Pancreas (tissue), 10 donors: ENCODE results near the gene MTARC1. TPM values are rescaled to one million over a fixed set of nuclear protein-coding genes. Genes with fewer than 3 reads are reported as not detected.
A peak's percentile ranks its signal among the peaks of the same experiment; 100 is the strongest.

Experiments used
- ATAC-seq, 4 donors: fragments of 200-7000 bp; cut with Tn5 transposase; one replicate each; pipeline versions ENCODE4 v1.8.0 to v1.9.1; 2020; ENCODE audit warnings: mild to moderate bottlenecking in 4 of 4, moderate library complexity in 4 of 4
- DNase-seq, 6 donors: peaks; one replicate each; pipeline ENCODE4 v3.0.0-alpha.2; 2020
- FAIRE-seq: peaks from 2 replicates; lab custom pipeline; 2012; peaks lifted over from hg19 to GRCh38; lab: Jason Lieb, UNC
- H3K27ac ChIP-seq, 4 donors: fragments of 200-600 bp; sonication (generic); 1 replicate in 3 of 4; 2 replicates in 1 of 4; pipeline versions ENCODE4 v1.5.0 to v1.8.0; 2020
- H3K27me3 ChIP-seq, 4 donors: fragments of 200-600 bp; one replicate each; pipeline ENCODE4 v1.8.0; 2021
- H3K36me3 ChIP-seq, 3 donors: fragments of 200-600 bp; sonication (generic) in 1 of 3; one replicate each; pipeline versions ENCODE4 v1.5.0 to v1.8.0; 2020 to 2021
- H3K4me1 ChIP-seq, 3 donors: fragments of 200-600 bp; one replicate each; pipeline ENCODE4 v1.8.0; 2021
- H3K4me3 ChIP-seq, 4 donors: fragments of 200-600 bp; sonication (generic) in 2 of 4; one replicate each; pipeline versions ENCODE4 v1.5.0 to v1.8.0; 2020 to 2021
- H3K9me3 ChIP-seq, 4 donors: fragments of 200-600 bp; one replicate each; pipeline ENCODE4 v1.8.0; 2021
- WGBS, 2 donors: extraction: QIAGEN DNeasy Blood & Tissue Kit; methylation state at CpG; one replicate each; pipeline ENCODE4 v1.1.7; 2013; 5-methylcytosine and 5-hydroxymethylcytosine counted together
- intact Hi-C, 3 donors: fragments of 100-400 bp; cut with DNase I; formaldehyde crosslinking; loops; one replicate each; pipeline versions ENCODE4 v1.11.1 to v1.14.2; 2022
- polyA plus RNA-seq, 2 donors: library from polyadenylated mRNA; stranded (reverse); fragments of 200-250 nt; gene quantifications; one replicate each; pipeline ENCODE4 v1.2.3, GENCODE V29; 2013
- total RNA-seq, 6 donors: library from RNA; stranded (reverse); fragmentation: NEBNext Ultra II Directional in 4 of 6; extraction: Animal tissue kit (Norgen Biotek cat#: 25700) in 4 of 6; gene quantifications; one replicate each; pipeline versions ENCODE4 v1.2.1 to v1.2.4, GENCODE V29; 2021 to 2023
- TF ChIP-seq, protein P1 (sequence below), 4 donors: fragments of 200-600 bp; sonication (generic) in 3 of 4; IDR thresholded peaks; one replicate each; pipeline versions ENCODE4 v1.5.0 to v1.8.0; 2021; ENCODE audit warnings: antibody characterized with exemption in 4 of 4
- donor health status: healthy with polysubstance abuse.
- donor health status: DM: no; HTN: no; CAD: no; lungs with moderate emphysema.
- donor health status: DM: no; HTN: no; CAD: no.
- donor health status: control.
- donor health status: control.
- donor health status: Bipolar disorder and iron deficiency.
- donor health status: DM: yes; HTN: yes; CAD: no.
- donor health status: DM: no; HTN: no; CAD: no.
- donor health status: DM: no; HTN: no; CAD: no.
- donor health status: DM: yes; HTN: yes; CAD: no.

MTARC1 gene
- total and polyA plus RNA-seq, 8 donors: 2.5 to 10.8 (median 7.1) TPM

DNA sequence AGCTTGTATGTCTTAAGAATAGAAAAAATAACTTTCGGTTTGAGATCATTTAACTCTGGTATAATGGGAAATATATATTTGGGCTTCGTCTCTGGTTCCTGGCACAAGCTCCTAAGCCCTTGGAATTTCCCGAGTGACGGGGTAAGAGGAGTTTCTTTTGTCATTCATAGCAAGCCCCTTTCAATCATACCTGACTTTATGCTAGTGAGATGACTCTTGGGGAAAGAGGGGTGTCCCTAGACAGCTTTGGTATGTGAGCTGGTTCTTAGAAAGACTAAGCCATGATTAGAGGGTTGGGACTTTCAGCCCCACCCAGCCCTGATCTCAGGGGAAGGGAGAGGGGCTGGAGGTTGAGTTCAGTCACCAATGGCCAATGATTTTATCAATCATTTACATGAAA, 13.9 kb upstream of the MTARC1 start:
- ATAC-seq: no peak
- Histone ChIP-seq H3K36me3 (peaks cover 0 to 29% (median 0%) of the 10 kb centered on the region in 3 donors), H3K27me3 (no peaks in the 10 kb centered on the region), H3K27ac (no peak overlapping the region), H3K4me3 (no peak overlapping the region), H3K4me1 (peaks cover 0 to 8% (median 0%) of the 10 kb centered on the region in 3 donors), H3K9me3 (no peaks in the 10 kb centered on the region)
- intact Hi-C loops: no loop called here
- TF ChIP-seq, protein P1, sequence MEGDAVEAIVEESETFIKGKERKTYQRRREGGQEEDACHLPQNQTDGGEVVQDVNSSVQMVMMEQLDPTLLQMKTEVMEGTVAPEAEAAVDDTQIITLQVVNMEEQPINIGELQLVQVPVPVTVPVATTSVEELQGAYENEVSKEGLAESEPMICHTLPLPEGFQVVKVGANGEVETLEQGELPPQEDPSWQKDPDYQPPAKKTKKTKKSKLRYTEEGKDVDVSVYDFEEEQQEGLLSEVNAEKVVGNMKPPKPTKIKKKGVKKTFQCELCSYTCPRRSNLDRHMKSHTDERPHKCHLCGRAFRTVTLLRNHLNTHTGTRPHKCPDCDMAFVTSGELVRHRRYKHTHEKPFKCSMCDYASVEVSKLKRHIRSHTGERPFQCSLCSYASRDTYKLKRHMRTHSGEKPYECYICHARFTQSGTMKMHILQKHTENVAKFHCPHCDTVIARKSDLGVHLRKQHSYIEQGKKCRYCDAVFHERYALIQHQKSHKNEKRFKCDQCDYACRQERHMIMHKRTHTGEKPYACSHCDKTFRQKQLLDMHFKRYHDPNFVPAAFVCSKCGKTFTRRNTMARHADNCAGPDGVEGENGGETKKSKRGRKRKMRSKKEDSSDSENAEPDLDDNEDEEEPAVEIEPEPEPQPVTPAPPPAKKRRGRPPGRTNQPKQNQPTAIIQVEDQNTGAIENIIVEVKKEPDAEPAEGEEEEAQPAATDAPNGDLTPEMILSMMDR (IDR thresholded peaks at IDR 0.05): no peak
- FAIRE-seq: no peak
- 87 to 90% methylated on average over 4 of the region's 4 CpGs for WGBS, 2 donors
- DNase-seq: no peak

DNA sequence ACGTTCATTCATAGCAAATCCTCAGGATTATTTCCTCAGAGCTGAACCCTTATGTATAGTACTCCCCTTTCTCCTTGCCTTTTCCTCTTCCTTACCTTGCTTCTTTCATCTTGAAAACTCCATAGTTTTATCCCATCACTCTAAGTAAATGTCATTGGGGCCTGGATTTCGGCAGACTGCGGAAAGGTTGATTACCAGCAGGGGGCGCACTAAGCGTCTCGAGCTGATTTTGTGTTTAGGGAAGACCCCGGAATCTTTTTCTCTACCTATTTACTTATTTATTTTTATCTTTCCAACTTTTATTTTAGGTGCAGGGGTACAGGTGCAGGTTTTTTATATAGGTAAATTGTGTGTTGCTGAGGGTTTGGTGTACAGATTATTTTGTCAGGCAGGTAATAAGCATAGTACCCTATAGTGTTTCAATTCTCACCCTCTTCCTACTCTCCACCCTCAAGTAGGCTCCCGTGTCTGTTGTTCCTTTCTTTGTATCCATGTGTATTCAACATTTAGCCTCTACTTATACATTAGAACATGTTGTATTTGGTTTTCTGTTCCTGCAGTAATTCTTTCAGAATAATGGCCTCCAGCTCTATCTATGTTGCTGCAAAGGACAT, 11.4 kb upstream of the MTARC1 start:
- 21 to 25% methylated on average over 8 of the region's 8 CpGs for WGBS, 2 donors
- Histone ChIP-seq H3K9me3 (no peaks in the 10 kb centered on the region), H3K4me3 (no peak overlapping the region), H3K36me3 (peaks cover 0 to 15% (median 0%) of the 10 kb centered on the region in 3 donors), H3K27ac (no peak overlapping the region), H3K4me1 (no peaks in the 10 kb centered on the region), H3K27me3 (no peaks in the 10 kb centered on the region)
- peak in 3 of 6 donors; percentile 40 to 77 (median 48) for DNase-seq
- intact Hi-C loops: loop anchor here in 1 of 3 donors (5.0 kb wide), 1 partner anchor 83 kb away; the partner anchor contains the start of gene C1orf115
- ATAC-seq: peak in 2 of 4 donors; percentile 45 to 61
- TF ChIP-seq, protein P1 (IDR thresholded peaks at IDR 0.05): peak; percentile 64 to 88 (median 74)
- no peak for FAIRE-seq

DNA sequence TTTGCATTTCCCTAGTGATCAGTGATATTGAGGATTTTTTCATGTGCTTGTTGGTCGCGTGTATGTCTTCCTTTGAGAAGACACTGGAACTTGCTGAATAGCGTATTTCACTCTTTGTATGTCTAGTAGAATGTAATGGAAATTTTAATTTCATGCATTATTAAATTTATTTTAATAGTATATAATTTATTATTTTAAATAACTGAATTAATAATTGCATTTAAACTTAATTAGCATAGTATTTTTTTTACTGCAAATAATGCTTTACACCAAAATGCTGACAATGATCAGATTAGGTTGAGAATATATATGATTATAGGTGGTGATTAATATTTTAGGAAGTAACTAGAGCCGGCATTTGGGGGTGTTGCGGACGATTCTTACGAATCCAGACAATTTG, 10.5 kb upstream of the MTARC1 start:
- intact Hi-C loops: loop anchor here in 1 of 3 donors (5.0 kb wide), 1 partner anchor 84 kb away; the partner anchor contains the start of gene C1orf115
- Histone ChIP-seq H3K9me3 (no peaks in the 10 kb centered on the region), H3K36me3 (peaks cover 0 to 9% (median 0%) of the 10 kb centered on the region in 3 donors), H3K4me1 (no peaks in the 10 kb centered on the region), H3K27me3 (no peaks in the 10 kb centered on the region), H3K27ac (no peak overlapping the region), H3K4me3 (no peak overlapping the region)
- WGBS, 2 donors: 83 to 87% methylated on average over 7 of the region's 7 CpGs
- ATAC-seq (no peak), FAIRE-seq (no peak), DNase-seq (no peak)
- TF ChIP-seq, protein P1 (IDR thresholded peaks at IDR 0.05): no peak

DNA sequence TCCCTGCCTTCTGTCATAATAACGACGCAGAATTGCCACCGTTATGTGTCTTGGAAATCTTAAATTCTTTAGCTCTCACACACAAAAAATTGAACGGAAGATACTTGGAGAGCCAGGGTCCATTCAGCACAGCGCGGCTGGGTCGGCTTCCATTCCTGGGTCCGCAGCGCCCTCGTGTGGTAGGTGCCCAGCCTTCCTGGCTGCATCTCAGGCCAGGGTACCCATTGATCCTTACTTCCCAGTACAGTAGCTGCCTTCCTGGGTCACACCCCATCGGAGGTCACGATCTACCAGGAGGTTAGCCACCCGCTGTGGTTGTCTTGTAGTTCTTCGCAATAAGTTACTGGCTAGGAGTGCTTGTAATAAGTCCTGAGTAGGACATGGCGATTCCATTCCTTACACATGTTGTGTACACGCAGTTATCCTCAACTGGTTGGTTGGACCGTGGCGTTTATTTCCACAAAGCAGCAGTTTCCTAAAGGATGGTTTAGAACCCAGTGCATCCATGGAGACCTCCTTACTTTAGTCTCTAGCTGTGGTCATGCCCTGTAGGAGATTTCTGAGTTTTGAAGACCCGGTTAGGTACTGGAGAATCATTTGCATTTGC, 9.9 kb upstream of the MTARC1 start:
- Histone ChIP-seq H3K36me3 (peaks cover 0 to 4% (median 0%) of the 10 kb centered on the region in 3 donors), H3K4me1 (no peaks in the 10 kb centered on the region), H3K9me3 (no peaks in the 10 kb centered on the region), H3K4me3 (no peak overlapping the region), H3K27me3 (no peaks in the 10 kb centered on the region), H3K27ac (no peak overlapping the region)
- WGBS, 2 donors: 27 to 29% methylated on average over 19 of the region's 19 CpGs
- intact Hi-C loops: loop anchor here in 1 of 3 donors (5.0 kb wide), 1 partner anchor 85 kb away; the partner anchor contains the start of gene C1orf115
- TF ChIP-seq, protein P1 (IDR thresholded peaks at IDR 0.05): peak; percentile 86 to 91 (median 88)
- DNase-seq (peak; percentile 74 to 98 (median 87)), ATAC-seq (peak; percentile 97 to 100 (median 99)), FAIRE-seq (no peak)
